ENCODE data around the gene GRAMD4.

GRCh38 chr22:46582281-46582933 lies 37.8 kb upstream of the GRAMD4 start:
- TF ChIP-seq CTCF (IDR thresholded peaks at IDR 0.05) (no peak), MYC (IDR thresholded peaks at IDR 0.05; ENCODE audit: borderline replicate concordance, low read length) (no peak), EP300 (IDR thresholded peaks at IDR 0.05) (no peak), MAZ (IDR thresholded peaks at IDR 0.05; ENCODE audit: borderline replicate concordance, low read depth, low read length) (no peak), POLR2A (IDR thresholded peaks at IDR 0.05; ENCODE audit: low read length) (no peak), ZC3H11A (IDR thresholded peaks at IDR 0.05) (no peak), TP53 (CRISPR knock-in tag; IDR thresholded peaks at IDR 0.05) (no peak)
